Heart right ventricle (tissue), 16 donors: Measurements from ENCODE around the gene ARID4A. TPM values are rescaled to one million over a fixed set of nuclear protein-coding genes. Genes with fewer than 3 reads are reported as not detected.

Source experiments
- ATAC-seq, 8 donors: fragments of 200-7000 bp; cut with Tn5 transposase; one replicate each; pipeline ENCODE4 v1.9.1; 2020; ENCODE audit warnings: mild to moderate bottlenecking in 8 of 8, moderate library complexity in 8 of 8, moderate number of reproducible peaks in 1 of 8
- DNase-seq, 2 donors: peaks; one replicate each; pipeline ENCODE4 v3.0.0-alpha.2; 2020
- H3K27ac ChIP-seq, 10 donors: fragments of 200-600 bp; sonication (generic) in 2 of 10; one replicate each; pipeline versions ENCODE4 v1.5.0 to v1.8.0; 2020 to 2022; ENCODE audit warnings: mild to moderate bottlenecking in 3 of 10
- H3K27me3 ChIP-seq, 7 donors: fragments of 200-600 bp; one replicate each; pipeline ENCODE4 v1.8.0; 2021 to 2022; ENCODE audit warnings: mild to moderate bottlenecking in 2 of 7
- H3K36me3 ChIP-seq, 9 donors: fragments of 200-600 bp; sonication (generic) in 1 of 9; one replicate each; pipeline versions ENCODE4 v1.5.0 to v1.8.0; 2020 to 2022; ENCODE audit warnings: mild to moderate bottlenecking in 2 of 9
- H3K4me1 ChIP-seq, 9 donors: fragments of 200-600 bp; sonication (generic) in 1 of 9; one replicate each; pipeline versions ENCODE4 v1.5.0 to v1.8.0; 2020 to 2022; ENCODE audit warnings: mild to moderate bottlenecking in 4 of 9
- H3K4me3 ChIP-seq, 10 donors: fragments of 200-600 bp; sonication (generic) in 2 of 10; one replicate each; pipeline versions ENCODE4 v1.5.0 to v1.8.0; 2020 to 2022; ENCODE audit warnings: mild to moderate bottlenecking in 7 of 10, moderate library complexity in 2 of 10
- H3K9me3 ChIP-seq, 11 donors: fragments of 200-600 bp in 10 of 11; sonication (generic) in 2 of 11; one replicate each; pipeline versions ENCODE4 v1.5.0 to v1.8.0; 2013 to 2022; ENCODE audit warnings: mild to moderate bottlenecking in 2 of 11, control low read depth in 1 of 11, moderate library complexity in 1 of 11
- WGBS, 2 donors: extraction: QIAGEN DNeasy Blood & Tissue Kit; methylation state at CpG; one replicate each; pipeline ENCODE4 v1.1.7; 2013; ENCODE audit warnings: inconsistent platforms in 1 of 2; 5-methylcytosine and 5-hydroxymethylcytosine counted together
- intact Hi-C, 10 donors: fragments of 100-400 bp; cut with DNase I; formaldehyde crosslinking; loops; one replicate each; pipeline versions ENCODE4 v1.11.1 to v1.14.2; 2022
- polyA plus RNA-seq, 2 donors: library from polyadenylated mRNA; stranded (reverse); fragments of 200-250 nt; gene quantifications; one replicate each; pipeline ENCODE4 v1.2.3, GENCODE V29; 2013
- total RNA-seq, 10 donors: library from RNA; stranded (reverse); fragmentation: NEBNext Ultra II Directional in 3 of 10; extraction: Animal tissue kit (Norgen Biotek cat#: 25700) in 3 of 10; gene quantifications; one replicate each; pipeline versions ENCODE4 v1.2.1 to v1.2.4, GENCODE V29; 2021 to 2023
- TF ChIP-seq, protein P1 (sequence below), 9 donors: fragments of 200-600 bp; sonication (generic) in 2 of 9; IDR thresholded peaks; one replicate each; pipeline versions ENCODE4 v1.5.0 to v1.8.0; 2021 to 2022; ENCODE audit warnings: antibody characterized with exemption in 9 of 9, mild to moderate bottlenecking in 5 of 9, moderate library complexity in 1 of 9
- donor health status: Arrhythmogenic right ventricular cardiomyopathy.
- donor health status: ischemic (EF 13 %, LVEDD 7.1; RV severe dilation, severe dysfunction).
- donor health status: healthy with polysubstance abuse.
- donor health status: DM: no; HTN: yes; CAD: no.
- donor health status: DM: no; HTN: no; CAD: no.
- donor health status: ischemic (EF 25% LVEDD 6.9; RV normal size, moderate dysfunction).
- donor health status: ischemic (EF 25% LVEDD 5.7; RV mildly dilated, moderate dysfunction).
- donor health status: healthy.
- donor health status: DM: yes; HTN: yes; CAD: no.
- donor health status: Ischemic cardiomyopathy.
- donor health status: ischemic (EF 35%, LVEDD 5.7; RV mildly dilated, moderate dysfunction).
- donor health status: nonischemic (EF 11% LVEDD 7.7; RV severe dilation, severe dysfunction).
- donor health status: DM: yes; HTN: yes; CAD: no.
- donor health status: PGD.
- donor health status: ischemic (EF 29% LVEDD 5.4; RV normal size, mild dysfunction).
- donor health status: nonischemic (EF 23%, LVEDD 6.1; RV moderate dilation, normal function).

ARID4A gene
- total and polyA plus RNA-seq, 12 donors, result 2.7 to 19.1 (median 17.3) TPM

DNA sequence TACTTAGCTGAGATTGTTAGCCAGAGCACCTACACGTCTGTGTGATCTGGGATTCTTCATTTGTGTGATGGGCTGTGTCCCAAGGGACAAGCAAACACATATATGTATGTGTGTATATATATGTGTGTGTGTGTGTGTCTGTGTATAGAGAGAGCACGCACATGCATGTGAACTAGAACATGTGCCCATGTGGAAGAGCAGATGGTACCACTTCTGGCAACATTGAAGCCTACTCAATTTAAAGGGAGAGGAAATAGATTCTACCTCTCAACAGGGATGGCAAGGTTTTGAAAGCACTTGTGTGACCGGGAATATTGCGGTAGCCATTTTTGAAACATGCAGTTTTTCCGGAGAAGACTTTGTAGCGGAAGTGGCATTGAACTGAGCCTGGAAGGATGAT lies 98.8 kb downstream of the ARID4A start:
- WGBS, 2 donors, result 95 to 99% methylated on average over 6 of the region's 6 CpGs
- no peaks in the 10 kb centered on the region for H3K27me3 ChIP-seq
- peaks cover 0 to 13% (median 5%) of the 10 kb centered on the region in 9 donors for H3K4me1 ChIP-seq
- ATAC-seq (no peak), DNase-seq (no peak)
- TF ChIP-seq, protein P1, sequence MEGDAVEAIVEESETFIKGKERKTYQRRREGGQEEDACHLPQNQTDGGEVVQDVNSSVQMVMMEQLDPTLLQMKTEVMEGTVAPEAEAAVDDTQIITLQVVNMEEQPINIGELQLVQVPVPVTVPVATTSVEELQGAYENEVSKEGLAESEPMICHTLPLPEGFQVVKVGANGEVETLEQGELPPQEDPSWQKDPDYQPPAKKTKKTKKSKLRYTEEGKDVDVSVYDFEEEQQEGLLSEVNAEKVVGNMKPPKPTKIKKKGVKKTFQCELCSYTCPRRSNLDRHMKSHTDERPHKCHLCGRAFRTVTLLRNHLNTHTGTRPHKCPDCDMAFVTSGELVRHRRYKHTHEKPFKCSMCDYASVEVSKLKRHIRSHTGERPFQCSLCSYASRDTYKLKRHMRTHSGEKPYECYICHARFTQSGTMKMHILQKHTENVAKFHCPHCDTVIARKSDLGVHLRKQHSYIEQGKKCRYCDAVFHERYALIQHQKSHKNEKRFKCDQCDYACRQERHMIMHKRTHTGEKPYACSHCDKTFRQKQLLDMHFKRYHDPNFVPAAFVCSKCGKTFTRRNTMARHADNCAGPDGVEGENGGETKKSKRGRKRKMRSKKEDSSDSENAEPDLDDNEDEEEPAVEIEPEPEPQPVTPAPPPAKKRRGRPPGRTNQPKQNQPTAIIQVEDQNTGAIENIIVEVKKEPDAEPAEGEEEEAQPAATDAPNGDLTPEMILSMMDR (IDR thresholded peaks at IDR 0.05), result no peak
- H3K36me3 ChIP-seq, result no peaks in the 10 kb centered on the region
- H3K4me3 ChIP-seq, result no peak overlapping the region
- H3K9me3 ChIP-seq, result no peaks in the 10 kb centered on the region
- intact Hi-C loops, result loop anchor here in 3 of 10 donors (5.0 to 10.0 kb wide), 3 partner anchors 282 to 292 kb away; no protein-coding TSS in a partner anchor
- no peak overlapping the region for H3K27ac ChIP-seq

DNA sequence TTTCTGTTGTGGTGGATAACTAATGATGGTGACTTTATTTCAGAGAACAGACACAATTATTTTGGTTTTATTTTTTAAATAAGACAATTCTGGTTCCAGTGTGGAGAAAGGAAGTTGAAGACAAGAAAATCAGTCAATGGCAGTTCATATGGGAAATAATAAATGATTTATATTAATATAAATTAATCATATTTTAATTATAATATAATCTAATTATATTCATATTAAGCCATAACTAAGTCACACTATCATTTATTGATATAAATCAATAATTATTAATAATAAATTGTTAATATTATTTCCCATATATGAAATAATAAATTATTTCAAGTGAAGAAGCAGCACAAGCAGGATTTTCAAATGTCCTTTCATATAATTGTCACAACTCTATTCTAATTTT lies 100.1 kb downstream of the ARID4A start:
- ATAC-seq, result no peak
- Histone ChIP-seq H3K4me1 (peaks cover 0 to 13% (median 5%) of the 10 kb centered on the region in 9 donors), H3K4me3 (no peak overlapping the region), H3K27ac (no peak overlapping the region), H3K27me3 (no peaks in the 10 kb centered on the region), H3K9me3 (no peaks in the 10 kb centered on the region), H3K36me3 (no peaks in the 10 kb centered on the region)
- TF ChIP-seq, protein P1 (IDR thresholded peaks at IDR 0.05), result no peak
- no peak for DNase-seq
- intact Hi-C loops, result loop anchor here in 3 of 10 donors (5.0 to 10.0 kb wide), 3 partner anchors 284 to 294 kb away; no protein-coding TSS in a partner anchor

DNA sequence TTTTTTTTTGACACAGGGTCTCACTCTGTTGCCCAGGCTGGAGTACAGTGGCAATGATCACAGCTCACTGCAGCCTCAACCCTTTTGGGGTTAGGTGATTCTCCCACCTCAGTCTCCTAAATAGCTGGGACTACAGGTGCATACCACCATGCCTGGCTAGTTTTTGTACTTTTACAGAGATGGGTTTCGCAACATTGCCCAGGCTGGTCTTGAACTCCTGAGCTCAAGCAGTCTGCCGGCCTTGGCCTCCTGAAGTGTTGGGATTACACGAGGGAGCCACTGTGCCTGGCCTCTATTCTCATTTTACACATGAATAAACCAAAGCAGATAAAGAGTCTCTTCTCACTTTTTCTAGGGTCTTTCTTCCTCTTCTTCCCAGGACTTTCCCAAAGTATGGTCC lies 100.5 kb downstream of the ARID4A start:
- Histone ChIP-seq H3K9me3 (no peaks in the 10 kb centered on the region), H3K4me3 (no peak overlapping the region), H3K36me3 (no peaks in the 10 kb centered on the region), H3K27ac (no peak overlapping the region), H3K27me3 (no peaks in the 10 kb centered on the region), H3K4me1 (peaks cover 0 to 13% (median 5%) of the 10 kb centered on the region in 9 donors)
- intact Hi-C loops, result loop anchor here in 3 of 10 donors (5.0 to 10.0 kb wide), 3 partner anchors 284 to 294 kb away; no protein-coding TSS in a partner anchor
- ATAC-seq (no peak), DNase-seq (no peak)
- 89 to 93% methylated on average over 3 of the region's 3 CpGs for WGBS, 2 donors
- TF ChIP-seq, protein P1 (IDR thresholded peaks at IDR 0.05), result no peak

DNA sequence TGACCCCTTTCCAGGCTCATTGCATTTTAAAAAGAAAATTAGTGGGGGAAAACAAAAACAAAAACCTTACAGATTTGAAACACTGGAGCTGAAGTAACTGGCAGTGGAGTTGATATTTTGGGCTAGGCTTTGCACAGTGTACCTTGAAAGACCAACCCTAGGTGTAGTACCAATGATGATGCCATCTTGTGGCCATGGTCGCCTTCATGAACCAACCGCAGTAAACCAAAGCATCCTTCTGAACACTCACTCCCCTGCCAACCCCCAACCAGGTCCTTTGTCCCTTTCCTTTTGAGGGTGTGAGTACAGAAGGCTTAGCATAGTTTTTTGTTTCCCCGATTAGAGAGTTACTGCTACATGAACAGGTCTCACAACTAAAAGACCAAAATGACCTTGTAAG lies 103.2 kb downstream of the ARID4A start:
- no peak overlapping the region for H3K27ac ChIP-seq
- ATAC-seq (no peak), DNase-seq (no peak)
- H3K4me3 ChIP-seq, result no peak overlapping the region
- H3K27me3 ChIP-seq, result no peaks in the 10 kb centered on the region
- H3K36me3 ChIP-seq, result peaks cover 0 to 6% (median 0%) of the 10 kb centered on the region in 9 donors
- TF ChIP-seq, protein P1 (IDR thresholded peaks at IDR 0.05), result no peak
- intact Hi-C loops, result no loop called here
- H3K4me1 ChIP-seq, result peaks cover 0 to 3% (median 0%) of the 10 kb centered on the region in 9 donors
- no peaks in the 10 kb centered on the region for H3K9me3 ChIP-seq
- 89 to 93% methylated on average over 3 of the region's 3 CpGs for WGBS, 2 donors
